Measurements from ENCODE around the gene SSBP3. TPM values are rescaled to one million over a fixed set of nuclear protein-coding genes. Genes with fewer than 3 reads are reported as not detected.

SSBP3 gene
- total and polyA plus RNA-seq, 2 experiments from 2014 or later: 47.4 to 68.6 TPM

DNA sequence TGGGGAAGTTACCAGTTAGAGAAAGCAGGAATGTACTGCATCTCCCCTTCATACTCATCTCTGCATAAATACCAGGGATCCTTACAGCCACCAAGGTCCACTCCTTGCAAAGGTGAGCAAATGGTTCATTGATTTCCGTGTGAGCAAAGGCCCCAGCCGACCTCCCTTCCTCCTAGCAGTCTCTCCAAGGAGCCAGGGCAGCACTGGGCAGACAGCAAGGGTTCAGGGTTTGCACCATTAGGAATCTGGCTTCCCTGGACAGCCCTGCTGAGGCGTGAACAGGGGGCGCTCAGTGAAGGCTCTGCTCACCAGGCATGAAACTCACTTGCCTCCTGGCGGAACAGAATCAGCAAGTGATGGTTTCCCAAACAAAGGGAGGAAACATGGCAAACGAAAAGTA is 140.5 kb downstream of the SSBP3 start:
- ATAC-seq: peak; percentile 12; the same call in 1 of the 3 replicates
- TF ChIP-seq ETS1 (IDR thresholded peaks at IDR 0.05) (no peak), CTCF (conservative IDR thresholded peaks at IDR 0.05; ENCODE audit: low read depth in 2 of 2) (no peak), ZNF331 (CRISPR knock-in tag; IDR thresholded peaks at IDR 0.05; ENCODE audit: low read depth) (no peak), CREB1 (CRISPR knock-in tag; IDR thresholded peaks at IDR 0.05; ENCODE audit: low read depth) (no peak), JUNB (IDR thresholded peaks at IDR 0.05; ENCODE audit: unreplicated experiment) (no peak), REST (IDR thresholded peaks at IDR 0.05; ENCODE audit: unreplicated experiment) (no peak)
- TF ChIP-seq, protein P1, sequence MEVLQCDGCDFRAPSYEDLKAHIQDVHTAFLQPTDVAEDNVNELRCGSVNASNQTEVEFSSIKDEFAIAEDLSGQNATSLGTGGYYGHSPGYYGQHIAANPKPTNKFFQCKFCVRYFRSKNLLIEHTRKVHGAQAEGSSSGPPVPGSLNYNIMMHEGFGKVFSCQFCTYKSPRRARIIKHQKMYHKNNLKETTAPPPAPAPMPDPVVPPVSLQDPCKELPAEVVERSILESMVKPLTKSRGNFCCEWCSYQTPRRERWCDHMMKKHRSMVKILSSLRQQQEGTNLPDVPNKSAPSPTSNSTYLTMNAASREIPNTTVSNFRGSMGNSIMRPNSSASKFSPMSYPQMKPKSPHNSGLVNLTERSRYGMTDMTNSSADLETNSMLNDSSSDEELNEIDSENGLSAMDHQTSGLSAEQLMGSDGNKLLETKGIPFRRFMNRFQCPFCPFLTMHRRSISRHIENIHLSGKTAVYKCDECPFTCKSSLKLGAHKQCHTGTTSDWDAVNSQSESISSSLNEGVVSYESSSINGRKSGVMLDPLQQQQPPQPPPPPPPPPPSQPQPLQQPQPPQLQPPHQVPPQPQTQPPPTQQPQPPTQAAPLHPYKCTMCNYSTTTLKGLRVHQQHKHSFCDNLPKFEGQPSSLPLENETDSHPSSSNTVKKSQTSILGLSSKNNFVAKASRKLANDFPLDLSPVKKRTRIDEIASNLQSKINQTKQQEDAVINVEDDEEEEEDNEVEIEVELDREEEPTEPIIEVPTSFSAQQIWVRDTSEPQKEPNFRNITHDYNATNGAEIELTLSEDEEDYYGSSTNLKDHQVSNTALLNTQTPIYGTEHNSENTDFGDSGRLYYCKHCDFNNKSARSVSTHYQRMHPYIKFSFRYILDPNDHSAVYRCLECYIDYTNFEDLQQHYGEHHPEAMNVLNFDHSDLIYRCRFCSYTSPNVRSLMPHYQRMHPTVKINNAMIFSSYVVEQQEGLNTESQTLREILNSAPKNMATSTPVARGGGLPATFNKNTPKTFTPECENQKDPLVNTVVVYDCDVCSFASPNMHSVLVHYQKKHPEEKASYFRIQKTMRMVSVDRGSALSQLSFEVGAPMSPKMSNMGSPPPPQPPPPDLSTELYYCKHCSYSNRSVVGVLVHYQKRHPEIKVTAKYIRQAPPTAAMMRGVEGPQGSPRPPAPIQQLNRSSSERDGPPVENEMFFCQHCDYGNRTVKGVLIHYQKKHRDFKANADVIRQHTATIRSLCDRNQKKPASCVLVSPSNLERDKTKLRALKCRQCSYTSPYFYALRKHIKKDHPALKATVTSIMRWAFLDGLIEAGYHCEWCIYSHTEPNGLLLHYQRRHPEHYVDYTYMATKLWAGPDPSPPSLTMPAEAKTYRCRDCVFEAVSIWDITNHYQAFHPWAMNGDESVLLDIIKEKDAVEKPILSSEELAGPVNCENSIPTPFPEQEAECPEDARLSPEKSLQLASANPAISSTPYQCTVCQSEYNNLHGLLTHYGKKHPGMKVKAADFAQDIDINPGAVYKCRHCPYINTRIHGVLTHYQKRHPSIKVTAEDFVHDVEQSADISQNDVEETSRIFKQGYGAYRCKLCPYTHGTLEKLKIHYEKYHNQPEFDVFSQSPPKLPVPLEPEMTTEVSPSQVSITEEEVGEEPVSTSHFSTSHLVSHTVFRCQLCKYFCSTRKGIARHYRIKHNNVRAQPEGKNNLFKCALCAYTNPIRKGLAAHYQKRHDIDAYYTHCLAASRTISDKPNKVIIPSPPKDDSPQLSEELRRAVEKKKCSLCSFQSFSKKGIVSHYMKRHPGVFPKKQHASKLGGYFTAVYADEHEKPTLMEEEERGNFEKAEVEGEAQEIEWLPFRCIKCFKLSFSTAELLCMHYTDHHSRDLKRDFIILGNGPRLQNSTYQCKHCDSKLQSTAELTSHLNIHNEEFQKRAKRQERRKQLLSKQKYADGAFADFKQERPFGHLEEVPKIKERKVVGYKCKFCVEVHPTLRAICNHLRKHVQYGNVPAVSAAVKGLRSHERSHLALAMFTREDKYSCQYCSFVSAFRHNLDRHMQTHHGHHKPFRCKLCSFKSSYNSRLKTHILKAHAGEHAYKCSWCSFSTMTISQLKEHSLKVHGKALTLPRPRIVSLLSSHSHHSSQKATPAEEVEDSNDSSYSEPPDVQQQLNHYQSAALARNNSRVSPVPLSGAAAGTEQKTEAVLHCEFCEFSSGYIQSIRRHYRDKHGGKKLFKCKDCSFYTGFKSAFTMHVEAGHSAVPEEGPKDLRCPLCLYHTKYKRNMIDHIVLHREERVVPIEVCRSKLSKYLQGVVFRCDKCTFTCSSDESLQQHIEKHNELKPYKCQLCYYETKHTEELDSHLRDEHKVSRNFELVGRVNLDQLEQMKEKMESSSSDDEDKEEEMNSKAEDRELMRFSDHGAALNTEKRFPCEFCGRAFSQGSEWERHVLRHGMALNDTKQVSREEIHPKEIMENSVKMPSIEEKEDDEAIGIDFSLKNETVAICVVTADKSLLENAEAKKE (CRISPR knock-in tag; IDR thresholded peaks at IDR 0.05): no peak
- Histone ChIP-seq H3K4me1 (ENCODE audit: insufficient read depth) (no peaks in the 10 kb centered on the region), H3K9me2 (ENCODE audit: insufficient read depth) (no peaks in the 10 kb centered on the region), H3K4me3 (no peak overlapping the region), H3K36me3 (ENCODE audit: insufficient read depth) (no peaks in the 10 kb centered on the region), H3F3A (replicated peaks; ENCODE audit: low read depth) (no peaks in the 10 kb centered on the region), H3K4me2 (no peak overlapping the region), H3K27me3 (ENCODE audit: insufficient read depth) (no peaks in the 10 kb centered on the region), H3K79me2 (replicated peaks; ENCODE audit: insufficient read depth) (peaks cover 59% of the 10 kb centered on the region), H3K27ac (ENCODE audit: low read depth) (peak overlapping the region; percentile 50; the same call in 1 of the 2 replicates), H2AFZ (no peak overlapping the region), H4K20me1 (replicated peaks; ENCODE audit: insufficient read depth) (peaks cover 31% of the 10 kb centered on the region)
- Mint-ChIP-seq H3K27ac (no peak overlapping the region), H3K4me3 (no peak overlapping the region), H3K4me1 (peaks cover 21% of the 10 kb centered on the region), H3K9me3 (no peaks in the 10 kb centered on the region), H3K36me3 (ENCODE audit: low read depth) (peaks cover 3% of the 10 kb centered on the region; the same call in 2 of the 3 replicates), H3K27me3 (ENCODE audit: insufficient read depth, low read depth, poor library complexity) (peaks cover 19% of the 10 kb centered on the region)
- DNase-seq (ENCODE audit: low spot score): no peak
